A549 (cell line): ENCODE measurements around the gene RCAN2. TPM values are rescaled to one million over a fixed set of nuclear protein-coding genes. Genes with fewer than 3 reads are reported as not detected.

Experiments used
- ATAC-seq, 2 experiments: fragments of 200-7000 bp in 1 of 2; fragments of >200 bp in 1 of 2; cut with Nextera tagmentation in 1 of 2; cut with Tn5 transposase in 1 of 2; 3 replicates each; pipeline versions ENCODE4 v1.8.0 to v1.9.1; 2018 to 2020; ENCODE audit warnings: mild to moderate bottlenecking in 1 of 2, moderate library complexity in 1 of 2
- CTCF ChIA-PET: fragments of 300-600 bp; sonication (Branson Sonifier 250); formaldehyde crosslinking; extraction: SDS; loops from one replicate; lab custom pipeline; 2021; ENCODE audit warnings: antibody characterized with exemption, inconsistent platforms; lab: Yijun Ruan, JAX
- POLR2A ChIA-PET: fragments of 350-600 bp; formaldehyde crosslinking; extraction: SDS; loops from one replicate; lab custom pipeline; 2021; ENCODE audit warnings: antibody characterized with exemption, inconsistent platforms; lab: Yijun Ruan, JAX
- DNase-seq, 2 experiments: peaks; one replicate each; pipeline versions ENCODE4 v3.0.0 to v3.0.0-alpha.2; 2011 to 2016; ENCODE audit warnings: low read depth in 1 of 2, low spot score in 1 of 2
- FAIRE-seq: peaks from 2 replicates; lab custom pipeline; 2011; peaks lifted over from hg19 to GRCh38; lab: Jason Lieb, UNC
- H3K27ac ChIP-seq, 2 experiments: fragments of >200 bp; sonication (Bioruptor Twin); formaldehyde crosslinking; 3 replicates each; pipeline ENCODE4 v1.5.1; 2016 to 2017
- H3K4me1 ChIP-seq: fragments of >200 bp; sonication (Bioruptor Twin); formaldehyde crosslinking; 3 replicates; pipeline ENCODE4 v1.6.1; 2016
- H3K4me2 ChIP-seq: fragments of >200 bp; sonication (Bioruptor Twin); formaldehyde crosslinking; 3 replicates; pipeline ENCODE4 v1.6.1; 2016
- H3K4me3 ChIP-seq: fragments of >200 bp; sonication (Bioruptor Twin); formaldehyde crosslinking; 3 replicates; pipeline ENCODE4 v1.5.1; 2016
- H3K9me3 ChIP-seq: fragments of >200 bp; sonication (Bioruptor Twin); formaldehyde crosslinking; 3 replicates; pipeline ENCODE4 v1.6.1; 2016
- BHLHE40 ChIP-seq: IDR thresholded peaks from 2 replicates; pipeline ENCODE4 v1.6.1; 2012; ENCODE audit warnings: low read depth, low read length, inconsistent platforms
- CBX2 ChIP-seq: fragments of 200-600 bp; sonication (generic); IDR thresholded peaks from 2 replicates; pipeline ENCODE4 v1.6.1; 2016; ENCODE audit warnings: low read depth, mild to moderate bottlenecking, borderline replicate concordance
- CHD4 ChIP-seq: fragments of 200-600 bp; sonication (generic); IDR thresholded peaks from 2 replicates; pipeline ENCODE4 v1.6.1; 2016; ENCODE audit warnings: antibody characterized with exemption, mild to moderate bottlenecking, borderline replicate concordance
- CTCF ChIP-seq: fragments of >200 bp; sonication (Bioruptor Twin); formaldehyde crosslinking; IDR thresholded peaks from 3 replicates; pipeline ENCODE4 v1.5.1; 2016
- E2F6 ChIP-seq: IDR thresholded peaks from 2 replicates; pipeline ENCODE4 v1.6.1; 2012; ENCODE audit warnings: low read depth, borderline replicate concordance
- EP300 ChIP-seq, 2 experiments: fragments of >200 bp; sonication (Bioruptor Twin); formaldehyde crosslinking; IDR thresholded peaks; 2 replicates in 1 of 2; 3 replicates in 1 of 2; pipeline ENCODE4 v1.6.1; 2016 to 2017
- ESRRA ChIP-seq: fragments of 150-350 bp; IDR thresholded peaks from 2 replicates; pipeline ENCODE4 v1.6.1; 2014; ENCODE audit warnings: mild to moderate bottlenecking, low read length, borderline replicate concordance
- FOSL2 ChIP-seq, 2 experiments: fragments of 450-650 bp in 1 of 2; fragments of >200 bp in 1 of 2; sonication (Bioruptor Twin) in 1 of 2; formaldehyde crosslinking; IDR thresholded peaks; 2 replicates each; pipeline versions ENCODE4 v1.5.0 to v1.6.1; 2016 to 2020; ENCODE audit warnings: mild to moderate bottlenecking in 1 of 2, moderate library complexity in 1 of 2
- HEYL ChIP-seq: fragments of 250-450 bp; sonication (Bioruptor Pico); IDR thresholded peaks from 2 replicates; pipeline ENCODE4 v1.8.0; 2021; ENCODE audit warnings: mild to moderate bottlenecking, moderate library complexity
- JUN ChIP-seq, 2 experiments: fragments of >200 bp; sonication (Bioruptor Twin); formaldehyde crosslinking; IDR thresholded peaks; 2 replicates in 1 of 2; 3 replicates in 1 of 2; pipeline ENCODE4 v1.6.1; 2016 to 2017
- MAFK ChIP-seq: fragments of 450-650 bp; IDR thresholded peaks from 2 replicates; pipeline ENCODE4 v1.6.1; 2014; ENCODE audit not compliant: partially characterized antibody
- MAZ ChIP-seq: fragments of 150-350 bp; IDR thresholded peaks from 2 replicates; pipeline ENCODE4 v1.6.1; 2014; ENCODE audit warnings: antibody characterized with exemption, low read depth, low read length, borderline replicate concordance
- MYC ChIP-seq: IDR thresholded peaks from 2 replicates; pipeline ENCODE4 v1.6.1; 2012; ENCODE audit warnings: mild to moderate bottlenecking, inconsistent platforms, low read length, improper control_type of control experiment, borderline replicate concordance
- NFE2L2 ChIP-seq: fragments of 150-350 bp; conservative IDR thresholded peaks from 2 replicates; pipeline ENCODE4 v1.6.1; 2014; ENCODE audit warnings: low read length
- NPAS2 ChIP-seq: fragments of 250-450 bp; sonication (Bioruptor Pico); IDR thresholded peaks from 2 replicates; pipeline ENCODE4 v1.8.0; 2022; ENCODE audit warnings: mild to moderate bottlenecking, moderate library complexity, borderline replicate concordance
- PHF8 ChIP-seq: fragments of 200-600 bp; sonication (generic); IDR thresholded peaks from 2 replicates; pipeline ENCODE4 v1.6.1; 2016; ENCODE audit warnings: low read depth, mild to moderate bottlenecking, antibody characterized with exemption, moderate library complexity, borderline replicate concordance
- POLR2AphosphoS2 ChIP-seq: conservative IDR thresholded peaks from 2 replicates; pipeline ENCODE4 v1.6.1; 2012; ENCODE audit warnings: low read length, improper control_type of control experiment, inconsistent platforms
- RAD21 ChIP-seq, 2 experiments: fragments of >200 bp in 1 of 2; sonication (Bioruptor Twin) in 1 of 2; formaldehyde crosslinking in 1 of 2; IDR thresholded peaks in 1 of 2; conservative IDR thresholded peaks in 1 of 2; 2 replicates in 1 of 2; 3 replicates in 1 of 2; pipeline ENCODE4 v1.6.1; 2012 to 2018; ENCODE audit warnings: inconsistent platforms in 1 of 2
- ZFP36 ChIP-seq: fragments of 450-650 bp; IDR thresholded peaks from 2 replicates; pipeline ENCODE4 v1.6.1; 2014; ENCODE audit warnings: borderline replicate concordance; ENCODE audit not compliant: partially characterized antibody
- ZNF302 ChIP-seq: fragments of 250-450 bp; sonication (Bioruptor Pico); IDR thresholded peaks from 2 replicates; pipeline ENCODE4 v1.9.0; 2021; ENCODE audit warnings: inconsistent platforms, mild to moderate bottlenecking, moderate library complexity
- WGBS: methylation state at CpG from one replicate; pipeline ENCODE4 v1.1.6; 2017; ENCODE audit errors: missing lambda C conversion rate; 5-methylcytosine and 5-hydroxymethylcytosine counted together
- polyA plus RNA-seq, 4 experiments: library from polyadenylated mRNA; depleted of rRNA in 3 of 4; stranded (reverse); fragments of >200 nt; fragmentation: RNase III in 1 of 4; extraction: RNeasy Plus Mini Kit Qiagen cat#74134 plus additional on column Dnase treatment in 1 of 4; gene quantifications; 2 replicates in 3 of 4; 3 replicates in 1 of 4; pipeline ENCODE4 v1.2.3, GENCODE V29; 2011 to 2017
- TF ChIP-seq, protein P1 (sequence below): fragments of >200 bp; sonication (Bioruptor Twin); formaldehyde crosslinking; IDR thresholded peaks from 2 replicates; pipeline ENCODE4 v1.6.1; 2016
- TF ChIP-seq, protein P2 (sequence below): IDR thresholded peaks from 2 replicates; pipeline ENCODE4 v1.6.1; 2012
- TF ChIP-seq, protein P3 (sequence below): fragments of 150-350 bp; IDR thresholded peaks from 2 replicates; pipeline ENCODE4 v1.6.1; 2014; ENCODE audit warnings: low read depth, mild to moderate bottlenecking, low read length
- TF ChIP-seq, protein P4 (sequence below): fragments of 450-650 bp; IDR thresholded peaks from 2 replicates; pipeline ENCODE4 v1.6.1; 2014; ENCODE audit warnings: antibody characterized with exemption

Gene RCAN2
- polyA plus RNA-seq, 2 of the 4 experiments (the other 2 are of a cell fraction): not detected

DNA sequence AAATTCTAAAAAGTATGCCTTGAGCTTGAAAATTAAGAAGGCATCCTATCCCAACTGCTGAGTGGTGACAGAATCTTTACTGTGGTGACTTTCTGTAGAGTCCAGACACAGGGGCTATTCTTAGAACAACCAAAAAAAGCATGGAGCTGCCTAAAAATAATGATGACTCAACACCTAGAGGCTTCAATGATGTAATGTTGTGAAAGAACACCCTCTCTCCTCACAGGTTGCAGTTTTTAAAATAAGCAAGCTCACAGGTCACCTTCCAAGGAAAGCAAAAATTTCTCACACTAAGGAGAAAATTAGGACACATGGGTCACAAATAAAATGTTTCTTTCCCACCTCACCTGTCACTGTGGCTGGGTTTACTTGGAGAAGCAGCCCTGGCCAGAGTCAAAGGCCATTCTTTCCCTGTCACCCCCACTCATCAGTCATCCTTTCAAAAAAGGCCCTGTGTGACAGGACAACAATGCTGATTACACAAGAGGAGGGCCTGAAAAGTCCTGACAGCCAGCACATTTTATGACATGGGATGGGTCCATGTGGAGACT, 53.5 kb downstream of the RCAN2 start:
- POLR2A ChIA-PET: no interaction called here
- no peak for ATAC-seq
- DNase-seq: no peak
- H3K27ac ChIP-seq: no peak overlapping the region
- CTCF ChIA-PET: interaction anchor here (0.5 kb wide), 1 partner anchor 17 kb away, joined by 3 read pairs; no protein-coding TSS in a partner anchor
- no peak overlapping the region for H3K4me2 ChIP-seq
- no peak overlapping the region for H3K4me3 ChIP-seq
- TF ChIP-seq MAFK: peak; percentile 28
- TF ChIP-seq RAD21 (conservative IDR thresholded peaks at IDR 0.05 in 1 of 2, IDR thresholded peaks at IDR 0.05 in 1 of 2): no peak
- no peak for FAIRE-seq
- H3K9me3 ChIP-seq: no peaks in the 10 kb centered on the region
- no peaks in the 10 kb centered on the region for H3K4me1 ChIP-seq

GRCh38 chr6:46422619-46423018, 68.6 kb downstream of the RCAN2 start:
- DNase-seq (no peak), ATAC-seq (no peak), FAIRE-seq (no peak)
- CTCF ChIA-PET: interaction anchor here (0.6 kb wide), 1 partner anchor 253 kb away, joined by 3 read pairs; no protein-coding TSS in a partner anchor
- Histone ChIP-seq H3K4me2 (no peak overlapping the region), H3K4me3 (no peak overlapping the region), H3K4me1 (no peaks in the 10 kb centered on the region), H3K9me3 (no peaks in the 10 kb centered on the region), H3K27ac (no peak overlapping the region)
- TF ChIP-seq ESRRA: no peak
- TF ChIP-seq ZNF302 (CRISPR knock-in tag): no peak
- no peak for TF ChIP-seq CBX2
- TF ChIP-seq HEYL: no peak
- TF ChIP-seq, protein P1, sequence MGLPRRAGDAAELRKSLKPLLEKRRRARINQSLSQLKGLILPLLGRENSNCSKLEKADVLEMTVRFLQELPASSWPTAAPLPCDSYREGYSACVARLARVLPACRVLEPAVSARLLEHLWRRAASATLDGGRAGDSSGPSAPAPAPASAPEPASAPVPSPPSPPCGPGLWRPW: no peak
- TF ChIP-seq, protein P2, sequence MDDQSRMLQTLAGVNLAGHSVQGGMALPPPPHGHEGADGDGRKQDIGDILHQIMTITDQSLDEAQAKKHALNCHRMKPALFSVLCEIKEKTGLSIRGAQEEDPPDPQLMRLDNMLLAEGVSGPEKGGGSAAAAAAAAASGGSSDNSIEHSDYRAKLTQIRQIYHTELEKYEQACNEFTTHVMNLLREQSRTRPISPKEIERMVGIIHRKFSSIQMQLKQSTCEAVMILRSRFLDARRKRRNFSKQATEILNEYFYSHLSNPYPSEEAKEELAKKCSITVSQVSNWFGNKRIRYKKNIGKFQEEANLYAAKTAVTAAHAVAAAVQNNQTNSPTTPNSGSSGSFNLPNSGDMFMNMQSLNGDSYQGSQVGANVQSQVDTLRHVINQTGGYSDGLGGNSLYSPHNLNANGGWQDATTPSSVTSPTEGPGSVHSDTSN: no peak
- no peak for TF ChIP-seq CTCF
- TF ChIP-seq FOSL2 (IDR thresholded peaks at IDR 0.05): no peak
- TF ChIP-seq FOSL2 (CRISPR knock-in tag; IDR thresholded peaks at IDR 0.05): no peak
- TF ChIP-seq POLR2AphosphoS2: no peak
- no peak for TF ChIP-seq ZFP36
- TF ChIP-seq, protein P3, sequence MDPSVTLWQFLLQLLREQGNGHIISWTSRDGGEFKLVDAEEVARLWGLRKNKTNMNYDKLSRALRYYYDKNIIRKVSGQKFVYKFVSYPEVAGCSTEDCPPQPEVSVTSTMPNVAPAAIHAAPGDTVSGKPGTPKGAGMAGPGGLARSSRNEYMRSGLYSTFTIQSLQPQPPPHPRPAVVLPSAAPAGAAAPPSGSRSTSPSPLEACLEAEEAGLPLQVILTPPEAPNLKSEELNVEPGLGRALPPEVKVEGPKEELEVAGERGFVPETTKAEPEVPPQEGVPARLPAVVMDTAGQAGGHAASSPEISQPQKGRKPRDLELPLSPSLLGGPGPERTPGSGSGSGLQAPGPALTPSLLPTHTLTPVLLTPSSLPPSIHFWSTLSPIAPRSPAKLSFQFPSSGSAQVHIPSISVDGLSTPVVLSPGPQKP: no peak
- no peak for TF ChIP-seq MYC
- POLR2A ChIA-PET: no interaction called here

DNA sequence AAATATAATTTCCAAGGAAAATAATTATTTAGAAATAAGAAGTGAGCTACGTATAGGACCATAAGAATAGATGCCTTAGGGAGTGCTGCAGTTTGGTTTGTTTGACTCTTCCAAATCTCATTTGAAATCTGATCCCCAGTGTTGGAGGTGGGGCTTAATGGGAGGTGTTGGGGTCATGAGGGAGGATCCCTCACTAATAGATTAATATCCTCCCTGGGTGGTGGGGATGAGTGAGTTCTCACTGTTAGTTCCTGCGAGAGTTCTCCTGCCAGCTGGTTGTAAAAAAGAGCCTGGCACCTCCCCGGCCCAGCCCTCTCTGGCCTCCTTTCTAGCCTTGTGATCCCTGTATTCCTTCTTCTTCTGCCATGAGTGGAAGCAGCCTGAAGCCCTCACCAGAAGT, 69.3 kb downstream of the RCAN2 start:
- Histone ChIP-seq H3K4me2 (no peak overlapping the region), H3K27ac (no peak overlapping the region), H3K4me1 (no peaks in the 10 kb centered on the region), H3K4me3 (no peak overlapping the region), H3K9me3 (no peaks in the 10 kb centered on the region)
- DNase-seq: no peak
- WGBS: 35% methylated on average over 3 of the region's 3 CpGs
- ChIA-PET CTCF (no interaction called here), POLR2A (interaction anchor here (0.6 kb wide), 1 partner anchor 292 kb away, joined by 3 read pairs; no protein-coding TSS in a partner anchor)
- no peak for ATAC-seq
- no peak for FAIRE-seq
- TF ChIP-seq, protein P2: no peak
- TF ChIP-seq CHD4 (no peak), NFE2L2 (no peak), FOSL2 (IDR thresholded peaks at IDR 0.05) (no peak), FOSL2 (CRISPR knock-in tag; IDR thresholded peaks at IDR 0.05) (no peak), E2F6 (no peak), PHF8 (no peak), RAD21 (conservative IDR thresholded peaks at IDR 0.05 in 1 of 2, IDR thresholded peaks at IDR 0.05 in 1 of 2) (no peak), BHLHE40 (no peak), EP300 (IDR thresholded peaks at IDR 0.05) (no peak), MAZ (no peak), NPAS2 (CRISPR knock-in tag) (no peak), JUN (IDR thresholded peaks at IDR 0.05) (no peak)
- TF ChIP-seq, protein P1: no peak
- TF ChIP-seq, protein P4, sequence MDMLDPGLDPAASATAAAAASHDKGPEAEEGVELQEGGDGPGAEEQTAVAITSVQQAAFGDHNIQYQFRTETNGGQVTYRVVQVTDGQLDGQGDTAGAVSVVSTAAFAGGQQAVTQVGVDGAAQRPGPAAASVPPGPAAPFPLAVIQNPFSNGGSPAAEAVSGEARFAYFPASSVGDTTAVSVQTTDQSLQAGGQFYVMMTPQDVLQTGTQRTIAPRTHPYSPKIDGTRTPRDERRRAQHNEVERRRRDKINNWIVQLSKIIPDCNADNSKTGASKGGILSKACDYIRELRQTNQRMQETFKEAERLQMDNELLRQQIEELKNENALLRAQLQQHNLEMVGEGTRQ: no peak
